ENCODE data around the gene MOGAT1.

Gene MOGAT1

GRCh38 chr2:222745836-222746559 is 74.5 kb downstream of the MOGAT1 start:
- in situ Hi-C loops (cut with MboI; ENCODE audit: low sequenced_read_pairs, unreplicated experiment): no loop called here
- TF ChIP-seq, protein P1, sequence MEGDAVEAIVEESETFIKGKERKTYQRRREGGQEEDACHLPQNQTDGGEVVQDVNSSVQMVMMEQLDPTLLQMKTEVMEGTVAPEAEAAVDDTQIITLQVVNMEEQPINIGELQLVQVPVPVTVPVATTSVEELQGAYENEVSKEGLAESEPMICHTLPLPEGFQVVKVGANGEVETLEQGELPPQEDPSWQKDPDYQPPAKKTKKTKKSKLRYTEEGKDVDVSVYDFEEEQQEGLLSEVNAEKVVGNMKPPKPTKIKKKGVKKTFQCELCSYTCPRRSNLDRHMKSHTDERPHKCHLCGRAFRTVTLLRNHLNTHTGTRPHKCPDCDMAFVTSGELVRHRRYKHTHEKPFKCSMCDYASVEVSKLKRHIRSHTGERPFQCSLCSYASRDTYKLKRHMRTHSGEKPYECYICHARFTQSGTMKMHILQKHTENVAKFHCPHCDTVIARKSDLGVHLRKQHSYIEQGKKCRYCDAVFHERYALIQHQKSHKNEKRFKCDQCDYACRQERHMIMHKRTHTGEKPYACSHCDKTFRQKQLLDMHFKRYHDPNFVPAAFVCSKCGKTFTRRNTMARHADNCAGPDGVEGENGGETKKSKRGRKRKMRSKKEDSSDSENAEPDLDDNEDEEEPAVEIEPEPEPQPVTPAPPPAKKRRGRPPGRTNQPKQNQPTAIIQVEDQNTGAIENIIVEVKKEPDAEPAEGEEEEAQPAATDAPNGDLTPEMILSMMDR (IDR thresholded peaks at IDR 0.05; ENCODE audit: borderline replicate concordance, control extremely low read depth, extremely low read depth, insufficient read depth, missing control alignments): no peak

GRCh38 chr2:222747526-222748160 is 76.2 kb downstream of the MOGAT1 start:
- TF ChIP-seq, protein P1 (IDR thresholded peaks at IDR 0.05; ENCODE audit: borderline replicate concordance, control extremely low read depth, extremely low read depth, insufficient read depth, missing control alignments): no peak
- DNase-seq (ENCODE audit: low spot score): peak; percentile 40
- in situ Hi-C loops (cut with MboI; ENCODE audit: low sequenced_read_pairs, unreplicated experiment): no loop called here

More at GRCh38 chr2:222745836-222746559, 74.5 kb downstream of the MOGAT1 start:
- DNase-seq (ENCODE audit: low spot score): no peak

GRCh38 chr2:222750533-222750932 is 79.1 kb downstream of the MOGAT1 start:
- in situ Hi-C loops (cut with MboI; ENCODE audit: low sequenced_read_pairs, unreplicated experiment): no loop called here
- DNase-seq (ENCODE audit: low spot score): no peak
- TF ChIP-seq, protein P1 (IDR thresholded peaks at IDR 0.05; ENCODE audit: borderline replicate concordance, control extremely low read depth, extremely low read depth, insufficient read depth, missing control alignments): no peak

DNA sequence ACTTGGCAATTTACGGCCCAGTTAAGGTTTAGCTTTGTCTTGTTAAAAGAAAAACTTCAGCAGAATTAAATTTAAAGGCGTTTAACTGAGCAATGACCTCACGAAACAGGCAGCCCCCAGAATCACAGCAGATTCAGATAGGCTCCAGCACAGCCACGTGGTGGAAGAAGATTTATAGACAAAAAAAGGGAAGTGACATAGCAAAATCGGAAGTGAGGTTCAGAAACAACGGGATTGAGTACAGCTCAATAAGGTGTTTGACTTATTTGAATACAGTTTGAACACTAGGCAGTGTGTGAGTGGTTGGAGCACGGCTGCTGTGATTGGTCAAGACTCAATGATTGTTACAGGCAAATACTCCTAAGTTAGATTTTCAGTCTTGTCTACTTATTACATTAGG is 79.8 kb downstream of the MOGAT1 start:
- DNase-seq (ENCODE audit: low spot score): no peak
- TF ChIP-seq, protein P1 (IDR thresholded peaks at IDR 0.05; ENCODE audit: borderline replicate concordance, control extremely low read depth, extremely low read depth, insufficient read depth, missing control alignments): no peak
- in situ Hi-C loops (cut with MboI; ENCODE audit: low sequenced_read_pairs, unreplicated experiment): no loop called here

GRCh38 chr2:222751821-222752719 is 80.6 kb downstream of the MOGAT1 start:
- DNase-seq (ENCODE audit: low spot score): no peak
- in situ Hi-C loops (cut with MboI; ENCODE audit: low sequenced_read_pairs, unreplicated experiment): no loop called here
- TF ChIP-seq, protein P1 (IDR thresholded peaks at IDR 0.05; ENCODE audit: borderline replicate concordance, control extremely low read depth, extremely low read depth, insufficient read depth, missing control alignments): no peak

GRCh38 chr2:222752746-222753145 is 81.3 kb downstream of the MOGAT1 start:
- TF ChIP-seq, protein P1 (IDR thresholded peaks at IDR 0.05; ENCODE audit: borderline replicate concordance, control extremely low read depth, extremely low read depth, insufficient read depth, missing control alignments): no peak
- in situ Hi-C loops (cut with MboI; ENCODE audit: low sequenced_read_pairs, unreplicated experiment): no loop called here
- DNase-seq (ENCODE audit: low spot score): no peak
